Esophagus muscularis mucosa (tissue), 4 donors: ENCODE results near the gene RAB41. TPM values are rescaled to one million over a fixed set of nuclear protein-coding genes. Genes with fewer than 3 reads are reported as not detected.
"Not testable (repeated sequence)": the region's sequence is repeated elsewhere in the genome, so short reads cannot be mapped to it uniquely, and the experiment has no call there.

Source experiments
- DNase-seq: peaks from one replicate; pipeline ENCODE4 v3.0.0-alpha.2; 2017; ENCODE audit errors: extremely low spot score
- H3K27ac ChIP-seq, 4 donors: fragments of 200-600 bp; sonication (generic); replicated peaks in 1 of 4; 1 replicate in 3 of 4; 2 replicates in 1 of 4; pipeline ENCODE4 v1.5.1; 2016 to 2019; ENCODE audit warnings: mild to moderate bottlenecking in 1 of 4
- H3K27me3 ChIP-seq, 4 donors: fragments of 200-600 bp; sonication (generic); one replicate each; pipeline versions ENCODE4 v1.5.1 to v1.6.0; 2016 to 2019
- H3K36me3 ChIP-seq, 4 donors: fragments of 200-600 bp; sonication (generic); one replicate each; pipeline ENCODE4 v1.5.1; 2016 to 2019
- H3K4me1 ChIP-seq, 4 donors: fragments of 200-600 bp; sonication (generic); one replicate each; pipeline ENCODE4 v1.5.1; 2016 to 2019
- H3K4me3 ChIP-seq, 4 donors: fragments of 200-600 bp; sonication (generic); 1 replicate in 2 of 4; 2 replicates in 2 of 4; pipeline ENCODE4 v1.5.1; 2016 to 2019; ENCODE audit warnings: mild to moderate bottlenecking in 4 of 4, moderate library complexity in 1 of 4
- H3K9me3 ChIP-seq, 4 donors: fragments of 200-600 bp; sonication (generic); 1 replicate in 3 of 4; 2 replicates in 1 of 4; pipeline ENCODE4 v1.5.1; 2016 to 2019
- EP300 ChIP-seq: sonication (generic); formaldehyde crosslinking; IDR thresholded peaks from one replicate; pipeline ENCODE4 v1.6.1; 2017; ENCODE audit warnings: antibody characterized with exemption
- POLR2A ChIP-seq: fragments of 450-650 bp; IDR thresholded peaks from one replicate; pipeline ENCODE4 v1.6.1; 2017; ENCODE audit warnings: antibody characterized with exemption, moderate library complexity, mild to moderate bottlenecking, low read depth
- POLR2AphosphoS5 ChIP-seq, 2 donors: sonication (generic); formaldehyde crosslinking; IDR thresholded peaks; one replicate each; pipeline ENCODE4 v1.6.1; 2017; ENCODE audit warnings: antibody characterized with exemption in 2 of 2
- WGBS: methylation state at CpG from one replicate; pipeline ENCODE4 v1.1.5; 2018; 5-methylcytosine and 5-hydroxymethylcytosine counted together
- intact Hi-C: fragments of 100-400 bp; cut with DNase I; formaldehyde crosslinking; loops from one replicate; pipeline ENCODE4 v1.15.1; 2023
- total RNA-seq, 4 donors: library from RNA; depleted of rRNA; stranded (reverse); fragments of >200 nt; gene quantifications; one replicate each; pipeline versions ENCODE4 v1.1.0 to v1.2.1, GENCODE V29; 2016
- TF ChIP-seq, protein P1 (sequence below), 3 experiments: fragments of 200-600 bp in 2 of 3; fragments of 450-650 bp in 1 of 3; sonication (generic) in 2 of 3; IDR thresholded peaks; one replicate each; pipeline ENCODE4 v1.5.1; 2017 to 2019; ENCODE audit warnings: antibody characterized with exemption in 3 of 3, mild to moderate bottlenecking in 2 of 3, moderate library complexity in 1 of 3

The RAB41 gene
- total RNA-seq, 4 donors from 2014 or later, result not detected

DNA sequence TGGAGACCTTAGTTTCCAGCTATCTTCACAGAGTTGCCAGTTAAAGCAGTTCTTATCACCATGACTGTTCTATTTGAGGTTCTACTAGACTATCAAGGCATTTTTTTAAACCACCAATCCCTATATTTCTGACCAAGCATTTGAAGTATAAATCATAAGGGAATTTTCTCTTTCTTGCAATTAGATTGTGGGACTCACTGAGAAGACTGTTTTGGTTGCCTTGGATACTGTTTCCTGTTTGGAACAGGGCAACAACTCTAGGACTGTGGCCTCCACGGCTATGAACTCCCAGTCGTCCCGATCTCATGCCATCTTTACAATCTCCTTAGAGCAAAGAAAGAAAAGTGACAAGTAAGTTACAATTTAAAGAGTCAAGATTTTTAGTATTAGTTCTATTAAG is 19.7 kb downstream of the RAB41 start:
- no peaks in the 10 kb centered on the region for H3K4me1 ChIP-seq
- no peaks in the 10 kb centered on the region for H3K9me3 ChIP-seq
- no peaks in the 10 kb centered on the region for H3K27me3 ChIP-seq
- TF ChIP-seq EP300, result no peak
- no peak for TF ChIP-seq POLR2A
- 41% methylated on average over 3 of the region's 3 CpGs for WGBS
- no peak overlapping the region for H3K27ac ChIP-seq
- intact Hi-C loops, result no loop called here
- no peak for DNase-seq
- no peaks in the 10 kb centered on the region for H3K36me3 ChIP-seq
- no peak overlapping the region for H3K4me3 ChIP-seq

DNA sequence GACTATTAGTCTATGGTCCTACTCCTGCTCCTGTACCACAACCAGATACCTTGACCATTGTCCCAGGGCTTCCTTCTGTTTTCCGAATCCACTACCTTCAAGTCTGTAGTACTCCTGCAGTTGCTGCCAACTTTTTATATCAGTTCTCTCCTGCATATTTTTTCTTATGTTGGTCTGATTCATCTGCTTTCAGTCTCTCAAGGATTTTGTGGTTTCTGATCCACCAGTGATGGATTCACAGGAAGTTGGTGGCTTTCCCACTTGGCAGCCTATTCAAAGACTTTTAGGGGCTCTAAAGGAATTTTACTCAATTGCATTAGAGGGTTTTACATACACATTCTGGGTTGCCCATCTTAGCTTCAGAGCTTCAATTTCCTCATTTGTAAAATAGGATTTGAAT is 31.5 kb downstream of the RAB41 start:
- H3K9me3 ChIP-seq, result peaks cover 0 to 3% (median 0%) of the 10 kb centered on the region in 4 donors
- H3K4me3 ChIP-seq, result no peak overlapping the region
- no peaks in the 10 kb centered on the region for H3K4me1 ChIP-seq
- WGBS, result 83% methylated on average over 1 of the region's 1 CpG
- no peak for DNase-seq
- no peaks in the 10 kb centered on the region for H3K27me3 ChIP-seq
- intact Hi-C loops, result no loop called here
- TF ChIP-seq, protein P1, sequence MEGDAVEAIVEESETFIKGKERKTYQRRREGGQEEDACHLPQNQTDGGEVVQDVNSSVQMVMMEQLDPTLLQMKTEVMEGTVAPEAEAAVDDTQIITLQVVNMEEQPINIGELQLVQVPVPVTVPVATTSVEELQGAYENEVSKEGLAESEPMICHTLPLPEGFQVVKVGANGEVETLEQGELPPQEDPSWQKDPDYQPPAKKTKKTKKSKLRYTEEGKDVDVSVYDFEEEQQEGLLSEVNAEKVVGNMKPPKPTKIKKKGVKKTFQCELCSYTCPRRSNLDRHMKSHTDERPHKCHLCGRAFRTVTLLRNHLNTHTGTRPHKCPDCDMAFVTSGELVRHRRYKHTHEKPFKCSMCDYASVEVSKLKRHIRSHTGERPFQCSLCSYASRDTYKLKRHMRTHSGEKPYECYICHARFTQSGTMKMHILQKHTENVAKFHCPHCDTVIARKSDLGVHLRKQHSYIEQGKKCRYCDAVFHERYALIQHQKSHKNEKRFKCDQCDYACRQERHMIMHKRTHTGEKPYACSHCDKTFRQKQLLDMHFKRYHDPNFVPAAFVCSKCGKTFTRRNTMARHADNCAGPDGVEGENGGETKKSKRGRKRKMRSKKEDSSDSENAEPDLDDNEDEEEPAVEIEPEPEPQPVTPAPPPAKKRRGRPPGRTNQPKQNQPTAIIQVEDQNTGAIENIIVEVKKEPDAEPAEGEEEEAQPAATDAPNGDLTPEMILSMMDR (IDR thresholded peaks at IDR 0.05), result no peak
- no peak for TF ChIP-seq POLR2A
- TF ChIP-seq EP300, result no peak
- no peak for TF ChIP-seq POLR2AphosphoS5 (IDR thresholded peaks at IDR 0.05)
- H3K27ac ChIP-seq, result no peak overlapping the region
- no peaks in the 10 kb centered on the region for H3K36me3 ChIP-seq

DNA sequence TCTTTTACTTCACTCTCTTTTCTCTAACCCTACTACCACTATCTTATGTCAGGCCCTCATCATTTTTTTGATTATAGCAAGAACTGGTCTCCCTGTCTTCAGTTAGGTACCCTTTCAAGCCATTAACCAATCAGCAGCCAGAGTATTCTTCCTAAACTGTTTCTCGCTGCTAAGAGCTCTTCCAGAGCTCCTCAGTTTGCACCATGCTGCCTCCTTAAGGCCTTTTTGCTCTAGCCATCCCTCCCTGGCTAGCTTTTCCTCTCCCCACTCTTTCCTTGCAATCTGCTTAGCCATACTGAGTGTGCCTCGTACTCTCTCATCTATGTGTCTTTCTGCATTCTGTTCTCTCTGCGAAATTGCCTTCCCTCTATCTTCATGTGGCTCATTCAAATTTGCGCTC is 40.8 kb downstream of the RAB41 start:
- no peaks in the 10 kb centered on the region for H3K4me1 ChIP-seq
- no peak overlapping the region for H3K4me3 ChIP-seq
- intact Hi-C loops, result no loop called here
- no peak for DNase-seq
- H3K27me3 ChIP-seq, result no peaks in the 10 kb centered on the region
- H3K36me3 ChIP-seq, result no peaks in the 10 kb centered on the region
- TF ChIP-seq POLR2A, result no peak
- no peak for TF ChIP-seq POLR2AphosphoS5 (IDR thresholded peaks at IDR 0.05)
- TF ChIP-seq, protein P1 (IDR thresholded peaks at IDR 0.05), result no peak
- no peak for TF ChIP-seq EP300
- no peaks in the 10 kb centered on the region for H3K9me3 ChIP-seq
- H3K27ac ChIP-seq, result no peak overlapping the region
- WGBS, result 84% methylated on average over 4 of the region's 4 CpGs

DNA sequence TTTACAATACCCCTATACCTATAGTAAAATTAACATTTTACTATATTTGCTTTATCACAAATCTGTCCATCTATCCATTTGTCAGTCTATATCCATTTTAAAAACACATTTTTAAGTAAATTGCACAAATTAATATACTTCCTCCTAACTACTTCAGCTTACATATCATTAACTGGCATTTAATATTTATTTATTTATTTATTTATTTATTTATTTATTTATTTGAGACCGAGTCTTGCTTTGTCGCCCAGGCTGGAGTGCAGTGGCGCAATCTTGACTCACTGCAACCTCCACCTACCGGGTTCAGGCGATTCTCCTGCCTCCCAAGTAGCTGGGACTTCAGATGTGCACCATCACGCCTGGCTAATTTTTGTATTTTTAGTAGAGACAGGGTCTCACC is 41.7 kb downstream of the RAB41 start:
- DNase-seq, H3K27ac ChIP-seq, H3K36me3 ChIP-seq, H3K4me3 ChIP-seq, H3K9me3 ChIP-seq, H3K4me1 ChIP-seq, H3K27me3 ChIP-seq, intact Hi-C loops: not testable (repeated sequence)
- WGBS, result 91% methylated on average over 6 of the region's 6 CpGs

DNA sequence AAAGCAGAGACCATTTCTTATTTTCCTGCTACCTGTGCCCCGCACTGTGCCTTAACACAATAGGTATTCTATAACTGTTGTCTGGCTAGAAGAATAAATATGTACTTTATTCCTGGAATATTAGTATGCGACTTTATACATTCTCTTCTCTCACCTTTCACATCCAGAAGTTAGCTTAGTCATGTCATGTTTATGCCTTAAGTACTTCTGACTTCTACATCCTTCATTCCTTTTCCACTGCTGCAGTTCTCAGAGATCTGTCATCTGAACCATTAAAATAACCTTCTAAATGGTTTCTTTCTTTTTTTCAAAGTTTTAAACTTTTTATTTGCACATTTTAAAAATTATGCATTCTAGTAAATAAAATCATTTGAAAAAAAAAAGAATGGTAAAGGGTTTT is 42.4 kb downstream of the RAB41 start:
- 85% methylated on average over 2 of the region's 2 CpGs for WGBS
- no peaks in the 10 kb centered on the region for H3K4me1 ChIP-seq
- H3K36me3 ChIP-seq, result no peaks in the 10 kb centered on the region
- no peak for DNase-seq
- H3K27me3 ChIP-seq, result no peaks in the 10 kb centered on the region
- H3K9me3 ChIP-seq, result no peaks in the 10 kb centered on the region
- intact Hi-C loops, result no loop called here
- TF ChIP-seq, protein P1 (IDR thresholded peaks at IDR 0.05), result no peak
- no peak for TF ChIP-seq POLR2AphosphoS5 (IDR thresholded peaks at IDR 0.05)
- TF ChIP-seq POLR2A, result no peak
- TF ChIP-seq EP300, result no peak
- H3K27ac ChIP-seq, result no peak overlapping the region
- H3K4me3 ChIP-seq, result no peak overlapping the region

DNA sequence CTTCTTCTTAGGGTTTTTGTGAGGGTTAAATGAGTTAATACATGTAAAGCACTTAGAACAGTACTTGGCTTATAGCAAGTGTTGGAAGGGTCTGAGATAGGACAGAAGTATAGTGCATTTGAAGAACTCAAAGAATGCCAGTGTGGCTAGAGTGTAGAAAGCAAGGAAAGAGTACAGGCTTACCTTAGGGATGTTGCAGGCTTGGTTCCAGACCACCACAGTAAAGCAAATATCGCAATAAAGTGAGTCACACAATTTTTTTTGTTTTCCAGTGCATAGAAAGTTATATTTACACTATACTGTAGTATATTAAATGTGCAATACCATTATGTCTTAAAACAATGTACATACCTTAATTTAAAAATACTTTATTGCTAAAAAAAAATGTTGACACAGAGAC is 49.2 kb downstream of the RAB41 start:
- WGBS, result 67% methylated on average over 1 of the region's 1 CpG
- TF ChIP-seq POLR2AphosphoS5 (IDR thresholded peaks at IDR 0.05) (no peak), POLR2A (no peak), EP300 (no peak)
- TF ChIP-seq, protein P1 (IDR thresholded peaks at IDR 0.05), result no peak

More for the DNA sequence above, 49.2 kb downstream of the RAB41 start:
- intact Hi-C loops, result no loop called here
- Histone ChIP-seq H3K36me3 (no peaks in the 10 kb centered on the region), H3K27ac (no peak overlapping the region), H3K9me3 (no peaks in the 10 kb centered on the region), H3K4me3 (no peak overlapping the region), H3K4me1 (no peaks in the 10 kb centered on the region), H3K27me3 (no peaks in the 10 kb centered on the region)
- DNase-seq, result no peak
